ENCODE results near the gene FAM78A.

DNA sequence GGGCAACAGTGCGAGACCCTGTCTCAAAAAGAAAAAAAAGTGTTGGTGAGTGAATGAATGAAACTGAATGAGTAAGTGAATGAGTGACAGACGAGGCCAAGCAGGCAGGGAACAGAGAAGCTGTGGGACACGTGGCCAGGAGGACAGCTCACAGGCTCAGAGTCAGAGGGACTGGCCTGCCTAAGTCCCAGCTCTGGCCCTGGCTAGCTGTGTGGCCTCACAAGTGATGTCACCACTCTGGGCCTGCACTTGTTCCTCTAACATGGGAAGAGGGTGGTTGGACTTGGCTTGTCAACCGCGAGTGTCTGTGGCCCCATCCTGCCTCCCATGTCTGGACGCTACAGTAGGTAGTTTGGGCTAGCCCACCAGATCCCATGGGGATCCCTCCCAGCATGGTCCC, 8.5 kb upstream of the FAM78A start:
- TF ChIP-seq, protein P1, sequence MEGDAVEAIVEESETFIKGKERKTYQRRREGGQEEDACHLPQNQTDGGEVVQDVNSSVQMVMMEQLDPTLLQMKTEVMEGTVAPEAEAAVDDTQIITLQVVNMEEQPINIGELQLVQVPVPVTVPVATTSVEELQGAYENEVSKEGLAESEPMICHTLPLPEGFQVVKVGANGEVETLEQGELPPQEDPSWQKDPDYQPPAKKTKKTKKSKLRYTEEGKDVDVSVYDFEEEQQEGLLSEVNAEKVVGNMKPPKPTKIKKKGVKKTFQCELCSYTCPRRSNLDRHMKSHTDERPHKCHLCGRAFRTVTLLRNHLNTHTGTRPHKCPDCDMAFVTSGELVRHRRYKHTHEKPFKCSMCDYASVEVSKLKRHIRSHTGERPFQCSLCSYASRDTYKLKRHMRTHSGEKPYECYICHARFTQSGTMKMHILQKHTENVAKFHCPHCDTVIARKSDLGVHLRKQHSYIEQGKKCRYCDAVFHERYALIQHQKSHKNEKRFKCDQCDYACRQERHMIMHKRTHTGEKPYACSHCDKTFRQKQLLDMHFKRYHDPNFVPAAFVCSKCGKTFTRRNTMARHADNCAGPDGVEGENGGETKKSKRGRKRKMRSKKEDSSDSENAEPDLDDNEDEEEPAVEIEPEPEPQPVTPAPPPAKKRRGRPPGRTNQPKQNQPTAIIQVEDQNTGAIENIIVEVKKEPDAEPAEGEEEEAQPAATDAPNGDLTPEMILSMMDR (conservative IDR thresholded peaks at IDR 0.05; ENCODE audit: low read depth, low read length), result no peak
- TF ChIP-seq EZH2phosphoT487 (IDR thresholded peaks at IDR 0.05; ENCODE audit: borderline replicate concordance, low read length), result no peak
- TF ChIP-seq EZH2 (IDR thresholded peaks at IDR 0.05; ENCODE audit: low read length, unreplicated experiment), result no peak
